Urothelium cell line (cell line): Measurements from ENCODE around the gene TELO2.

Experiments used
- DNase-seq: peaks from one replicate; pipeline ENCODE4 v3.0.0; 2011; ENCODE audit warnings: low spot score, mixed read lengths
- FAIRE-seq: peaks from 2 replicates; lab custom pipeline; 2011; peaks lifted over from hg19 to GRCh38; lab: Jason Lieb, UNC

The TELO2 gene

GRCh38 chr16:1496464-1496863, 3.3 kb downstream of the TELO2 start:
- no peak for FAIRE-seq
- no peak for DNase-seq

DNA sequence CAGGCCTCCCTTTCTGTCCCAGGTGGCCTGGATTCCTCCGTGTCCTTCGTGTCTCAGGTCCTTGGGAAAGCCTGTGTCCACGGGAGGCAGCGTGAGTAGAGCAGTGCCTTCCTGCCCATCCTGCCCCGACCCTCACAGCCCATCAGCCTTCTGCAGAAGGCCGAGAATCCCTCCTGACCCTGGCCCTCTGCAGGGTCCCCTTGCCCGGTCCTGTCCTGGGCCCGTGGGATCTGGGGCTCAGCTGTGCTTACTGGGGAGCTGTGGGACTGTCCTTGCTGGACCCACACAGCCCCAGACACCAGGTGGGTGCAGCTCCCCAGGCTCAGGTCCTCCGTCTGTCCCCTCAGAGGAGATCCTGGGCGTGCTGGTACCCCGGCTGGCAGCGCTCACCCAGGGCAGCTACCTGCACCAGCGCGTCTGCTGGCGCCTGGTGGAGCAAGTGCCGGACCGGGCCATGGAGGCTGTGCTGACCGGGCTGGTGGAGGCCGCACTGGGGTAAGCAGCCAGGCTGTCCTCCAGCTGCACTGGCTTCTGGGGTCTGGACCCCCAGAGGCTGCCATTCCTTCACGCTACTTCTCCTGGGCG, 3.9 kb downstream of the TELO2 start:
- FAIRE-seq (no peak), DNase-seq (no peak)

DNA sequence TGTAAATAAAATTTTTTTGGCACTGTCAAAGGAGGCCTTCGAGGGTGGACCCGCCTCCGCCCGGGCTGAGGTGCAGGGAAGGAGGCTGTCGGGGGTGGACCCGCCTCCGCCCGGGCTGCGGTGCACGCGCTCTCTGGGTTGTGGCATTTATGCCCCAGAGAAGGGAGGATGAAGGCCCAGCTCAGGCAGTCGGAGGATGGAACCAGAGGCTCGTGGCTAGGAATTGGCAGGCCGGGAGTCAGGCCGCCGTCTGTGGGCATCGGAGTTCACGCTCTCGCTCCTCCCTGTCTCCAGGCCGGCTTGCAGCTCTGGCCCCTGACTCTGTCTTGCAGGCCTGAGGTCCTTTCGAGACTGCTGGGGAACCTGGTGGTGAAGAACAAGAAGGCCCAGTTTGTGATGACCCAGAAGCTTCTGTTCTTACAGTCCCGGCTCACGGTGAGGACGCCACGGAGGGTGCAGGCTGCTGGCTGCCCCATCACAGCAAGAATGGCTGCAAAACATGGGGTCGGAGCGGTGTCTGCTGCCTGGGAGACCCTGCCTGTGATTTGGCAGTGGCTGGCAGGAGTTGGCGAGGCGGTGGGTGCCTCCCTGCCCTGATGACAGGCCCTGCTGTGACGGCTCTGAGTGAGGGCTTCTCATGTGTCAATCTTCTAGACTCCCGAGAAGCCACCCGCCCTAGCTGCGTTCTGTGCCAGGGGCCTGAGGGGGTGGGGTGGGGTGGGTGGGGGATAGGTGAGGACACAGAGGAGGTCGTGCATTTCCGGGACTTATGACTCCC, 5.9 kb downstream of the TELO2 start:
- DNase-seq: no peak
- no peak for FAIRE-seq

GRCh38 chr16:1499756-1500464, 6.8 kb downstream of the TELO2 start:
- FAIRE-seq: no peak
- DNase-seq: no peak

- DNase-seq: no peak
- FAIRE-seq: no peak
Observed at GRCh38 chr16:1500465-1501150, 7.4 kb downstream of the TELO2 start.

- DNase-seq: no peak
- no peak for FAIRE-seq
Observed at GRCh38 chr16:1501630-1502029, 8.5 kb downstream of the TELO2 start.

GRCh38 chr16:1502092-1503004, 9.2 kb downstream of the TELO2 start:
- FAIRE-seq (no peak), DNase-seq (no peak)

DNA sequence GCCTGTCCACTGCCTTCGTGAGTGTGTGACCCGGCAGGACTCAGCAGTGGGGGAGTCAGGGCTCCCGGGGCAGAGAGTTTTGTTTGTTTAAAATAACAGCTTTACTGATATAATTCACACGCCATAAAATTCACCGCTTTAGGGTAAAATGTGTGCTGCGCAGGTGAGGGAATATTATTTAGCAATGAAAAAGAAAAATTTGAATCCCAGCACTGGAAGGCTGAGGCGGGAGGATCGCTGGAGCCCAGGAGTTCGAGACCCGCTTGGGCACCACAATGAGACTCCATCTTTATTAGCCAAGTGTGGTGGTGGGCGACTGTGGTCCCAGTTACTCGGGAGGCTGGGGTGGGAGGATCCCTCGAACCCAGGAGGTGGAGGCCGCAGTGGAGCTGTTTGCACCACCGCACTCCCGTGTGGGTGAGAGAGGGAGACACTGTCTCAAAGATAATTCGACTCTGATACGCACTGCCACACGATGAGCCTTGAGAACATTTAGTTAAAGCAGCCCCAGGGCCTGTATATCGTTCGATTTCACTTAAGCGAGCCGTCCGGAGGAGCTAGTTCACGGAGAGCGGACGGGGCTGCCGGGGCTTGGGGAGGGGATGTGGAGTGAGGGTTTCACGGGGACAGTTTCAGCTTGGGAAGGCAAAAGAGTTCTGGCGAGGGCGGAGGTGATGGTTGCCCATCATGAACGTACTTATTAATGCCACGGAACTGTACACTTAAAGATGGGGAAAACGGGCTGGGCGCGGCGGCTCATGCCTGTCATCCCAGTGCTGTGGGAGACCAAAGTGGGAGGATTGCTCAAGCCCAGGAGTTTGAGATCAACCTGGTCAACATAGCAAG, 10.2 kb downstream of the TELO2 start:
- no peak for FAIRE-seq
- no peak for DNase-seq

DNA sequence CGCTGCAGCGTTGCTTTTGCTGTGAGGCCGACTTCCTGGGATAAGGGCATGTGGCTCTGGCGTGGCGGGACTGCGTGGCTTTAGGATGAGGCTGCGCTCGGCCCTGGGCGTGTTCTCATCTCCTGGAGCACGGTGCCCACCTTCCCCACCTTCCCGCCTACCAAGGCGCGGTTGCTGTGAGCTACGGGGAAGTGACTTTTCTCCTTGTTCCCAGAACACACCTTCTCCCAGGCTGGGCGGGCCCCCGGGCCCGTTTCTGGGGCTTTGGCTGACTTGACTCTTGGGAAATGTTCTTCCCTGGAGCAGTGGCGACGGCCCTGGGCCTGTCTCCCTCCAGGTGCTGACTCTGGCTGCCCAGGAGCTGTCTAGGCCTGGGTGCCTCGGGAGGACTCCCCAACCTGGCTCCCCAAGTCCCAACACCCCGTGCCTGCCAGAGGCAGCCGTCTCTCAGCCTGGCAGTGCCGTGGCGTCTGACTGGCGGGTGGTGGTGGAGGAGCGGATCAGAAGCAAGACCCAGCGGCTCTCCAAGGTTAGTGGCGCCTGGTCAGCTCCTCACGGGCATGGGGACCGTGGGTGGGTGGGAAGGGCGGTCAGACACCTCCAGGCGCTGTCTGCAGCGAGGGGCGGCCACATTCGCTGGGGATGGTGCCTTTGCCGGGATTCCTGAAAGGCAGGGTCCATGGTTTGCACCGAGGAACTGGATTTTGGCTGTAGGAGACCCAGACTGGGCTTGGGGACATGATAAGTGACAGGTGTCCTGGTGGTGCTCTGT, 12.1 kb downstream of the TELO2 start:
- DNase-seq: no peak
- no peak for FAIRE-seq

DNA sequence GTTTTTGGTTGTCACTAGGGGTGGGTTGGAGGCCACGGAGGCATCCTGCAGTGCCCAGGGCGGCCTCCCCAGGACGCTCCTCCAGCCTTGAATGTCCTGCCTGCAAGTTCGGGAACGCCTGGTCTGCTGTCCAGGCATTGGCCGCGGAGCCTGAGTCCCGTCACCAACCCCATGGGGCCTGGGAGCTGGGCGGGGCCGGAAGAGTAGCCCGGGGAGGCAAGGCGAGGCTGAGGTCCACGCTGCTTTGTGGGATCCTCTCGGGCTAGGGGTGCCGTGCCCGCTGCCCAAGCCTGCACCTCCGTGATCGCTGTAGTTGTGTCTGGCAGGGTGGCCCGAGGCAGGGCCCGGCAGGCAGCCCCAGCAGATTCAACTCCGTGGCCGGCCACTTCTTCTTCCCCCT, 12.8 kb downstream of the TELO2 start:
- DNase-seq (no peak), FAIRE-seq (no peak)

DNA sequence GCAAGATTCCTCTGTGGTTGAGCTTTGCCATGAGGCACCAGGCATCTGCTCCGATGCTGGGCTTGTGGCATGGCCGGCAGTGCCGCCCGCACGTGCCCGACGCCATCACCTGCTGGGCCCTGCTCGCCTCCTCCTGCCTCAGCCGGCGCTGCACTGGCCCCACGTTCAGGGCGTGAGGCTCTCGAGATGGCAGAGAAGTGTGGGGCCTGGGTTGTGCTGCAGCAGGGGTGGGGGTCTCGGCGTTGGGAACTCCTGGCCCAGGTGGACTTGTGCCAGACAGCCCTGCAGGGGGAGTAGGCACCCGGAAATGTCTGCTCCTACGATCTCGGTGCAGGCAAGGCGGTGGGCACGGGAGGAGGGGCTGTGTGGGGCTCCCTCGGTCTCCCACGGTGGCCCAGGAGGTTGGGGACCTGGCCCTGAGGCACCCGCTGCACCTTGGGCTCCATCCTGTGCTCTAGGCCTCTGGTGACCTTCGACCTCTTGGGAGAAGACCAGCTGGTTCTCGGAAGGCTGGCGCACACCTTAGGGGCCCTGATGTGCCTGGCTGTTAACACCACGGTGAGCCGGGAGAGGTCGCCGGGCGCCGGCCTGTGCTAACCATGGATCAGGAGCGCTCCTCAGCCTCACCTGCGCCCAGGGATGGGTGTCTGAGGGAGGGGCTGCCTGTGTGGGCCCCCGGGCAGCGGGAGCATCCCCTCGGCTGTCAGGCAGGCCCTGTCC, 13.5 kb downstream of the TELO2 start:
- DNase-seq (no peak), FAIRE-seq (no peak)

DNA sequence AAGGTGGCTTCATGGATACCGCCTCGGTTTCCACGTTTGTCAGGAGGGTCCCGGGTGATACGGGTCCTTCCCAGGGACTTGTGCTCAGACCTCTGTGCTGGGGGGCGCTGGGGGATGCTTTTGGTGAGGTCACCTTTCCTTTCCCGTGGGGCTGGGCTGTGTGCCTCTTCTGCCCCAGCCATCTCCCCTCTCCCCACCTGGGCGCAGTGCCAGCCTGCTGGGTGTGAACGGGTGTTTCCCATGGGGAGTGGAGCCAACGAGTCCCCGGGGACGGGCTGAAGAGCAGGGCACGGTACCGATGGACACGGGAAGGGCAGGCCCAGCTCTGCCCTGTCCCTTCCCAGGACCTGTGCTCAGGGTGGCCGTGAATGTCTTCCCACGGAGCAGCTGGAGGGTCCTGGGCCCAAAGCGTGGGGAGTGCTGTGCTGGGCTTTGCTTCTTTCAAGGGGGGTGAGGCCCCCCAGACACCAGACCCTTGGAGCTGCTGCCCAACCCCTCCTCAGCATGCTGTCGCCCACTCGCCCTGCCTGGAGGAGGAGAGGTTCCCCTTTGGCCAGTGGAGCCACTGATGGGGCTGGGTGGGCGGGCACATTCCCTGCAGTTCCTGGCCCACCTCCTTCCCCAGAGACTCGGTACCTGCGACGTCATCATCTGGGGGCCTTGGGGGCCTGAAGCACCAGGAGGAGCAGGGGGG, 15.5 kb downstream of the TELO2 start:
- FAIRE-seq: no peak
- DNase-seq: no peak

DNA sequence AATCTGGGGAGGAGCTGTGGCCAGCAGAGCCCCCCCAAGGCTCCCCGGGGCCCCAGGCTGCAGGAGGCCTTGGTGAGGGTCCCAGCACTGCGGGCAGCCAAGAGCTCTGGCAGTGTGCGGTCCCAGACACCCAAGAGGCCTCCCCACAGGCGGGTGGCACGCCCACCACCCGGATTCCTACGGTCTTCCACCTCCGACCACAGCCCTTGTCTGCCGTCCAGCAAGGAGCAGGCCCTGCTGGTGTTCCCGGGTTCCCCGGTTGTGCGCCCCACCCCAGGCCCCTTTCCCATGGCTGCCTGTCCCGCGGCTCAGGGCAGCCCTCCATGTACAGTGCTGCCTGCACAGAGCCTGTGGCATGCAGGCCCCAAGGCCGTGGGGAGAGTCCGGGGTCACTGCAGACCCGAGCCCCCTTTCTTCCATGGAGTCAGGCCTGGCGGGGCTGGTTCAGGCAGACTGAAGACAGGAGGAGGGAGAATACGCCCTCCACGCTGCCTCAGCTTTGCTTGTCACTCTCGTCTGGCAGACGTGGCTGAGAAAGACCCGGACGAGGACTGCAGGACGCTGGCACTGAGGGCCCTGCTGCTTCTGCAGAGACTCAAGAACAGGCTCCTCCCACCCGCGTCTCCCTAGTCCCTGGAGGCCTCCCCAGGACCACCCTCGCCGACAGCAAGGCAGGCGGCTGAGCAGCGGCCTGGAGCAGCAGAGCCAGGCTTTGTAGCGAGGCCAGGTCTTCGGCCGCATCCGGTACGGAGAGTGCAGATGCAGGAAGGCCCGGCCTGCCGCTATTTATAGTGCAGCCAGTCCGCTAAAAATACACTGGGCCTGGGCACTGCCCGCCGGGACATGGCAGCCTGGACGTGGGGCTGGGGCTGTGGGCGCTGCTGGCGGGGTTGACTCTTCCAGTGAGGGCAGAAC, 16.4 kb downstream of the TELO2 start:
- FAIRE-seq: no peak
- no peak for DNase-seq

GRCh38 chr16:1510272-1510671, 17.1 kb downstream of the TELO2 start:
- FAIRE-seq: no peak
- DNase-seq: no peak

- FAIRE-seq (no peak), DNase-seq (no peak)
Observed at GRCh38 chr16:1510941-1511351, 17.8 kb downstream of the TELO2 start.
